PFSK-1 (cell line): ENCODE results near the gene KSR1.

Experiments used
- FOXP2 ChIP-seq: optimal IDR thresholded peaks from 2 replicates; pipeline ENCODE3; 2011; ENCODE audit warnings: borderline replicate concordance, control low read depth, inconsistent platforms; ENCODE audit not compliant: insufficient read depth; ENCODE audit errors: extremely low read length, extremely low read depth
- POLR2AphosphoS5 ChIP-seq: IDR thresholded peaks from 2 replicates; pipeline ENCODE4 v1.6.1; 2012; ENCODE audit warnings: low read depth, mild to moderate bottlenecking, control low read depth, low read length, moderate library complexity

DNA sequence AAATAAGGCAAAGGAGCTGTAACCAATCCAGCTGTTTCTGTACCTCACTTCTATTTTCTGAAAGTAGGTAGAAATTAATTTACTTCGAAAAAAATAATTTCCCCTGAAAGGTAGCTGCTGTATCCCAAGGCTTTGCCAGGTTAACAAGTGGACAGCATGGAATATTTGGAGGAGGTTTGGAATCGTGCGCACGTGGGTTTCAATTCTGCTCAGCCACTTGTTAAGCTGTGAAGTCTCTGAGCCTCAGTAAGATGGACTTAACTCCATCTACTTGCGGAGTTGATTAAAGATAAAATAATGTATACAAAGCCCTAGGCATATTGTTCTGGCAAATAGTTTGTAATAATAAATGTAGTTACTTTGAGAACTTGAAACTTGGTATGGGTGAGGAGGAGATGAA is 117.3 kb downstream of the KSR1 start:
- TF ChIP-seq POLR2AphosphoS5 (no peak), FOXP2 (no peak)
